DMS 273 treated with DMSO at 0.1 percent for 48 hours (cell line): ENCODE data around the gene KLHL29.

Experiments
- DNase-seq: peaks from one replicate; lab custom pipeline; 2025; lab: John Stamatoyannopoulos, UW

KLHL29 gene

GRCh38 chr2:23632831-23633395 lies 247.9 kb downstream of the KLHL29 start:
- no peak for DNase-seq

- DNase-seq, result no peak
These were observed 249.0 kb downstream of the KLHL29 start for GRCh38 chr2:23633966-23634365.

- no peak for DNase-seq
These were observed 250.7 kb downstream of the KLHL29 start for GRCh38 chr2:23635442-23636340.

- no peak for DNase-seq
These were observed 251.4 kb downstream of the KLHL29 start for GRCh38 chr2:23636426-23636825.

- DNase-seq, result no peak
These were observed 252.2 kb downstream of the KLHL29 start for GRCh38 chr2:23637011-23637778.

GRCh38 chr2:23639406-23639982 lies 254.5 kb downstream of the KLHL29 start:
- DNase-seq, result no peak

GRCh38 chr2:23640711-23641110 lies 255.7 kb downstream of the KLHL29 start:
- no peak for DNase-seq

- no peak for DNase-seq
These were observed 257.5 kb downstream of the KLHL29 start for GRCh38 chr2:23642516-23642915.

- no peak for DNase-seq
These were observed 260.3 kb downstream of the KLHL29 start for GRCh38 chr2:23645230-23645808.

GRCh38 chr2:23647563-23647962 lies 262.6 kb downstream of the KLHL29 start:
- DNase-seq, result no peak

GRCh38 chr2:23649303-23649702 lies 264.3 kb downstream of the KLHL29 start:
- DNase-seq, result no peak

GRCh38 chr2:23649819-23650218 lies 264.8 kb downstream of the KLHL29 start:
- DNase-seq, result no peak

GRCh38 chr2:23651187-23652080 lies 266.5 kb downstream of the KLHL29 start:
- no peak for DNase-seq

GRCh38 chr2:23653326-23653725 lies 268.3 kb downstream of the KLHL29 start:
- no peak for DNase-seq

GRCh38 chr2:23654756-23655155 lies 269.8 kb downstream of the KLHL29 start:
- no peak for DNase-seq

- peak; percentile 83 for DNase-seq
These were observed 271.1 kb downstream of the KLHL29 start for GRCh38 chr2:23655934-23656596.

GRCh38 chr2:23656597-23656973 lies 271.6 kb downstream of the KLHL29 start:
- no peak for DNase-seq

- DNase-seq, result no peak
These were observed 272.4 kb downstream of the KLHL29 start for GRCh38 chr2:23657371-23657770.

- no peak for DNase-seq
These were observed 273.0 kb downstream of the KLHL29 start for GRCh38 chr2:23657934-23658333.

GRCh38 chr2:23658466-23658942 lies 273.5 kb downstream of the KLHL29 start:
- DNase-seq, result no peak
